ENCODE measurements around the gene UBE2E2.
A peak's percentile ranks its signal among the peaks of the same experiment; 100 is the strongest.
"Not testable (repeated sequence)": the region's sequence is repeated elsewhere in the genome, so short reads cannot be mapped to it uniquely, and the experiment has no call there.

Gene UBE2E2

DNA sequence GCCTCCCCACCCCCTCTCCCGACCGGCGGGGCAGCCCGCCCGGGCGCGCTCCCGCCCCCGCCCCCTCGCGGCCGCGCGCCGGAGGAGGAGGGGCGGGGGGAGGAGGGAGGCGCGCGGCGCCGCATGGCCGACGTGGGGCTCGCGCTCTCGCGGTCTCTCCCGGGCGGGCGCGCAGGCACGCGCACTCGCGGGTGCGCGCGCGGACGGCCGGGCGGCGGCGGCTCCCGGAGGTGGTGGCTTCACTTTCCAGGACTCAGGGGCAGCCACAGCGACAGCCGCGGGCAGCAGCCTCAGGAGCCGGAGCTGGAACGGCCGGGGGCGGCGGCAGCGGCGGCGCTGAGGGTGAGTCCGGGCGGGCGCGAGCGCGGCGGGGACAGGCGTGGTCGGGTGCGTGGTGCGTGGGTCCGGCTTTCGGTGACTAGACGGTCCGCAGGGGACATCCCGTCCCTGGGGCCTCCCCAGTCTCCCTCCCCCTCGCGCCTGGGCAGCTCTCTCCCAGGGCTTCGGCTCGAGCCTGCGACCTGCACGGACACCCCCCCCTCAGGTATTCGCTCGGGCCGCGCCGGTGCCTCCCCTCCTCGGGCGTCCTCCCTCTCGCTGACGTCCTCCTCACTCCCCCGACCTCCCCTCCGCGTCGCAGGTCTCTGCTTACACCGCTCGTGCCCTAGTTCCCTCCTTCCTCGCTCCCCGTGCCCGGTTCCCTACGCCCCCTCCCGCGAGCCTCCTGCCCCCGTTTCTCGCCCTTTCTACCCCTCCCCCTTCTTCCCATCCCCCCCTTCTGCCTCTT lies at the start of gene UBE2E2:
Gene UBE2E2 (plus strand): TSS at position 407 of the 787 bp plus-strand sequence.
- DNase-seq: peak; percentile 47

DNA sequence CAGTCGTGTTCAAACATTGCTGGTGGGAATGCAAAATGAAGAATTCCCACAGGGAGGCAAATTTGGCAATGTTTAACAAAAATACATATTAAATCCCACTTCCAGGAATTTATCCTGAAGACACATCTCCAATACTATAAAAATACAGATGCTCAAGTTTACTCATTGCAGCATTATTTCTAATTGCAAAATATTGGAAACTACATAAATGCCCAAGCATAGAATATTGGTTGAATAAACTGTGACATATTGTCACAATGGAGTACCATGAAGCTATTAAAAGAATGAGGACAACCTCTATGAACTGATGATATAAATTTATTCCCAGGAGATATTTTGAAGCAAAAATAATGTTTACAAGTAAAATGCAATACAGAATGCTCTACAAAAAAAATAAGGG lies 49.7 kb upstream of the UBE2E2 start:
- no peak for DNase-seq

DNA sequence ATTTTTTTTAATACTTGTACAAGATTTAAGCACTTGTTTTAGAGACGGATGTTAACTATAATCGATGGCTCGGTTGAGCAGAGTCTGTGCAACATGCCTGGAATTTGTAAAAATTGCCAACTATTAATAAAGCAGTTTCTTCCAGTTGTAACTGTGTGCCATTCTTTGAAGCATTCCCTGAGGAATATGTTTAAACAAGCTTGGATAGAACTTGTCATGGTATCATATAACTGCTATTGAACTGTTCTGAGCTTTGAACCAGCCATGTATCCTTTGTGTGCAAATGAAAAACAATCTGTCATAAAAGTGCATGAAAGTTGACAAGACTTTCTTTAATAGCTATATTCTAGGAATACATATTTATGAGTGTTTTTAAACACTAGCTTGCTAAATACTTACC lies 45.8 kb upstream of the UBE2E2 start:
- DNase-seq: no peak

DNA sequence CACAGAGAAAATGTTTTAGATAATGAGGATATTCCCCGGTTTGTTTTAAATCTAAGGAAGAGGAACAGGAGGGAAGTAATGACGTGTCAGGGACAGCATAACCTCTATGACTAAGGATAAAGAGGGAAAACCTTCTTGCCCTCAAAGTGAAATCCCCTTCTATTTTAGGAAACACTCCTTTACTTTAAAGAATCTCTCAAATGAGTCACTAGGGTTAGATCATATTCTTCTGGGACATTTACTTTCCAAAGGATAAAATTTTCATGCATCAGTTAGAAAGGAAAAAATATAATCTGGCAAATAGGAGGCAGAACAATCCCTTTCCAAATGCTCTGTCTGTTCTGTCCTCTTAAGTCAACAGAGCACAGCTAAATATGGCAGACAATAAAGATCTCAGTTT lies 43.2 kb upstream of the UBE2E2 start:
- DNase-seq: no peak

DNA sequence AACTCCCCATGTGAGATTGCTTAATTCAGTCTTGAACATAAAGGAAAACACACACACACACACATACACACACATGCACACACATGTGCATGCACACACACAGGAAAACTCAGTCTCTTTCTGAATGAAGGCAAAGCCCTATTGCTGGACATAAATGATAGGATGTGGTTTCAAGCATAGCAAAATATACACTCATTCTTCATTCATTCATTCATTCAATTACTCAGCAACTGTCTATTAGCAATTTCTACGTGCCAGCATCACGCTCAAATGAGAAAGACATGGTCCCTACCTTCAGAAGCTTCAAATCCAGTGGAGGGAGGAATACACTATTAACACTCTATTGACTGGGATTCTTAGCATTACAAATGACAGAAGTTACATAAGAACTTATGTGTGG lies 41.8 kb upstream of the UBE2E2 start:
- no peak for DNase-seq

DNA sequence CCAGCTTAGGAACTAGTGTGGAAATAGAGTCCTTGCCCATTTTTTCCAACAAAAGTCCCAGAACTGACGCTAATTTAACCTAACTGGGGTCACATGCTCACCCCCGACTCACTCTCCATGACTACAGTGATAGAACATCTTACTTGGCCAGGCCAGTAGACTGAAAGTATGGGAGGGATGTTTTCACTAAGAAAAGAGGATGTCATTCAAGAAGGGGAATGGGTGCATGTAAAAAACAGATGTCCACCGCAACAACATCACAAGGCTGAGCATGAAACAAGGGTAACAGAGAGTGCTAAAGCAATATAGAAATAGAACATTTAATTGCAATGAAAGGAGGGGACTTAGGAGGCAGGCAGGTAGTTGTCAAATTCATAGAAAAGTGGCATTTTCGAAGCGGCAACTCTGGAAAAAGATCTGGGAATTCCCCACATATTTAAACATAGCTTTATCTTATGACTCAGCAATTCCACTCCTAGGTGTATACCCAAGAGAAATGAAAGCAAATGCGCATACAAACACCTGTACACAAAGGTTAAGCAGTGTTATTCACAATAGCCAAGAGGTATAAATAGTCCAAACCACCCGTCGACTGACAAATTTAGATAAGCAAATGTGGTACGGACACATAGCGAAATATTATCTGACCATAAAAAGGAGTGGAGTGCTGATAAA lies 41.1 kb upstream of the UBE2E2 start:
- DNase-seq: no peak

DNA sequence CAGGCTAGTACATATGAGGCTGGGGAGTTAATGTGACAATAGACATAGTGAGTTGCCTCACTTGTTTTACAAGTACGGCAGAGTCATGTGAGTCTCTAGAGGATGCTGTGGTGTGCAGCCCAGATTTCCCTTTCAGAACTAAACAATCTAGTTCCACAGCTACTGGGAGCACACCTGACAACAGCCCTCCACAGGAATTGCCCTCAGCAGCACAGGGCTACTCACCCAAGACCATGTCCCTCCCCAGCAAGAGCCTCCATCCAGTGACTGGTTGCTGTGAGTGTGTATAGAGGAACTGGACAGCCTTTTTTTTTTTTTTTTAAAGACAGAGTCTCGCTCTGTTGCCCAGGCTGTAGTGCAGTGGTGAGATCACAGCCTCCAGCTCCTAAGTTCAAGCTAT lies 40.2 kb upstream of the UBE2E2 start:
- no peak for DNase-seq

DNA sequence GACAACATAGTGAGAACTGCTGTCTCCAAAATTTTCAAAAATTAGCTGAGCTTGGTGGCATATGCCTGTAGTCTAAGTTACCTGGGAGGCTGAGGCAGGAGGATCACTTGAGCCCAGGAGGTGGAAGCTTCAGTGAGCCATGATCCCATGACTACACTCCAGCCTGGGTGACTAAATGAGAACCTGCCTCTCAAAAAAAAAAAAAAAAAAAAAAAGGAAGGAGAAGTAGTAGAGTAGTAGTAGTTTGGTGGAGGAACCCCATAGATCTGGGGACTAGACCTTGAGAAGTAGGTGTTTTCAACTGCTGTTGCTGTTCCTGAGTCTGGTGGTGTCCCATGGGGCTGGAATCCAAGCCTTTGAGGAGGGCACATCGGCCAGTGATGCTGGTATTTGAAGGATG lies 38.4 kb upstream of the UBE2E2 start:
- no peak for DNase-seq

DNA sequence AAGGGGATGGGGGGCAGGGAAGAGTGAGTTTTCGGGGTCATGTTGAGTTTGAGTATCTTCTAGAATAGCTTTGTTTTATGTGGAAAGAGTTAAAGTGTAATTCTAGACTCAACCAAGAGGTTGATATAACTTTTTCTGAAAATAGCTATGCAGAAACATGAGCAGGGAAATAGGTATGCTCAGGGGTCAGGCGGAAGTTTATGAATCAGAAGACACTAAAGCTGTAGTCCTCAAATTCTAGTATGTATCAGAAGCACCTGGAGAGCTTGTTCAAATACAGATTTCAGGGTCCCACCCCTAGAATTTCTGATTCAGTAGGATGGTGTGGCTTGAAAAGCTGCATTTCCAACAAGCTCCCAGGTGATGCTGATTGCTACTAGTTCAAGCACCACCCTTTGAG lies 37.6 kb upstream of the UBE2E2 start:
- DNase-seq: no peak

DNA sequence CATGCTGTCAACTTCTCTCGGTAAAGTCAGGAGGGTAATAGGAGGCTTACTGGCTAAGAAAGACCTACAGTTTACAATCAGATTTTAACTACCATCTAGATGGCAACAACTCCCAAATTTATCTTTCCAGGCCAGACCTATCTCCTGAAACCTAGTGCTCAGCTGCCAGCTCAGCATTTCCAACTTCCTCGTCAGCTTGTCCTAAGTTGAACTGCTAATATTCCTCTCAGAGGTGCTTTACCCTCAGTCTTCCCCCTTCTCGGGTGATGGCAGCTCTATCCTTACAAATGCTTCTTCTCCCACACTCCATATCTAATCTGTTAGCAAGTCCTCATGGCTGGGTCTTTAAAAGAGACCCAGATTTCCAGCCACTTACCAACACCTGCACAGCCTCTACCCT lies 36.9 kb upstream of the UBE2E2 start:
- no peak for DNase-seq

DNA sequence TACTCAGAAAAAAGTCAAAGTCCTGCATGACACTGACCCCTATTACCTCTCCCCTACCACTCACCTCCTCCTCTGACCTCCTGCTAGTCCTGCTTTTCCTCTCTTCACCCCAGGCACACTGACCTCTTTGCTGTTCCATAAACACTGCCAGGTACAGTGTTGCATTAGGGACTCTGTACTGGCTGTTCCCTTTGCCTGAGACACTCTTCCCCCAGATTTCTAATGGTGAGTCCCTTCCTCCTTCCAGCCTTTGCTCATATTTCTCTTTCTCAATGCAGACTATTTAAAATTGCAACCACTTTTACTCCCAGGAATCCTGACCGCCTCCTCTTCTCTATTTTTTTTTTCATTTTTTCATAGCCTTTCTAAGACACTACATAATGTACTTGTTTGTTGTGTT lies 36.3 kb upstream of the UBE2E2 start:
- DNase-seq: no peak

DNA sequence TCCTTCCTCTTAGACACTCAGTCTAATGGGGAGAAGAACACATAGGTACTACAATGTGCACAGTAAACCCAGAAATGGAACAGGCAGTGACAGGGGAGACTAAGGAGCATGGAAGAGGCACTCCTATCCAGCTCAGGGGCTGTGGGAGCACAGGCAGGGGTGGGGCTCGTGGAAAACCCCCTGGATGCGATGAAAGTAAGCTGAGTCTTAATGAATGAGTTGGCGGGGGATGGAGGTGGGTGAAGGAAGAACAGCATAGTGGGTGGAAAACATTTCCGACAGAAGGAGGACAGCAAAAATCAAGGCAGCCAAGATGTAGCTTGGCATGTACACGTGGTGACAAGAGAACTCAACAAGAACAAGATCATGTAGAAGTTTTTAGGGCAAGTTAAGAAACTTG lies 33.6 kb upstream of the UBE2E2 start:
- no peak for DNase-seq

DNA sequence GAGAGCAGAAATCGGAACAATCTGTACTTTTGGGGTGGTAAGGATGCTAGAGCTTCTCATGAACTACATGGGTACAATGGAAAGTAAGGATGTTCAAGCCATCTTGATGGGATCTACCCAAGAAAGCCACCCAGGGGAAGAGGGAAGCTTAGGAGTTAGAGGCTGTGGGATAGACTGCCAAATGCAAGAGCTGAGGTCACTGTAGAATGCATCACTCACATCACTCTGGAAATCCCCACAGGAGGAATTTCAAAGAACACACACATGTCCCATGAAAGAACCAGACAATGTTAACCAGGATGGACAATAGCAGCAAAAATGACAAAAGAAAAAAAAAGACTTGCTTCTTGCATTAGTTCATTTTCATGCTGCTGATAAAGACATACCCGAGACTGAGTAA lies 32.8 kb upstream of the UBE2E2 start:
- no peak for DNase-seq

DNA sequence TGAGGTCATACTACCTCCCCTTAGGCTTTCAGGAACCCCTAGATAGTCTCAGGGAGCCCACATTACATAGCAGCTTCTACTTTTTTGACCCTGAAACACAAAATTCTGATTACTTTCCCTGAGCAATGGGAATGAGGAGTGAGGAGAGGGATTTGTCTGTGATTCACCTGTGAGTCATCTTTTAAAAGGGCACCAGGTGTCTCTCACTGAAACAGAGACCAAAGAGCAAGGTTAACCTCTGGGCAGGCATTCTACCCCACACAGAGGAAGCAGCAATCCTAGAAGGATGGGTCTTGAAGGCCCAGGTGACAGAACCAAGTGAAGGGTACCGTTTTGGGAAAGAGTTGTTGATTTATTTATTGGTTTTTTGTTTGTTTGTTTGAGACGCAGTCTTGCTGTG lies 31.1 kb upstream of the UBE2E2 start:
- DNase-seq: no peak

DNA sequence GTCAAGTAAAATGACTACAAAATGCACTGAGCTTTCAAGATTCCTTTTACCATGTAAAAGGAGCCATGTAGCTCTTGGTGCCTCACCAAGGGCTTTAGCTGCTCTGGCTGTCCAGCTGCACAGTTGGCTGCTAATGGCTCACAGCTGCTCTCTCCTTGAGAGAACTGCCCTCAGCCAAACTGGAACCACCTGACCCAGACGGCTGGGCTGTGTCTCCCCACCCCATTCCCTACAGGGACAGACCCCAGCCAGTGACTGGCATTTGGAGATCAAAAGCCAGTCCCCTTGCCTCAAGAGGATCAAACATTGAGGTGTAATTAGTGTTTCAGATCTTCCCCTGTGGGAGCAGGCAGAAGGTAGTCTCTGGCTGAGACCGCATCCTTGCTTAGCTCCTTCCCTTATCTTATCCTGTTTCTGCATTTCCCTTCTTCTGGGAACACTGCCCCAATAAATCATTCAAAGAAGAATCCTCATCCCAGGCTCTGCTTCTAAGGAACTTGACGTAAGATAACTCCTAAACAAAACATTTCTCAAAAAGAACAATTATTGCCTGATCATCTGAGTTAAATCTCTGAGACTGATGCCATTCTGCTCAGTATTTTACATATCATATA lies 28.6 kb upstream of the UBE2E2 start:
- no peak for DNase-seq

DNA sequence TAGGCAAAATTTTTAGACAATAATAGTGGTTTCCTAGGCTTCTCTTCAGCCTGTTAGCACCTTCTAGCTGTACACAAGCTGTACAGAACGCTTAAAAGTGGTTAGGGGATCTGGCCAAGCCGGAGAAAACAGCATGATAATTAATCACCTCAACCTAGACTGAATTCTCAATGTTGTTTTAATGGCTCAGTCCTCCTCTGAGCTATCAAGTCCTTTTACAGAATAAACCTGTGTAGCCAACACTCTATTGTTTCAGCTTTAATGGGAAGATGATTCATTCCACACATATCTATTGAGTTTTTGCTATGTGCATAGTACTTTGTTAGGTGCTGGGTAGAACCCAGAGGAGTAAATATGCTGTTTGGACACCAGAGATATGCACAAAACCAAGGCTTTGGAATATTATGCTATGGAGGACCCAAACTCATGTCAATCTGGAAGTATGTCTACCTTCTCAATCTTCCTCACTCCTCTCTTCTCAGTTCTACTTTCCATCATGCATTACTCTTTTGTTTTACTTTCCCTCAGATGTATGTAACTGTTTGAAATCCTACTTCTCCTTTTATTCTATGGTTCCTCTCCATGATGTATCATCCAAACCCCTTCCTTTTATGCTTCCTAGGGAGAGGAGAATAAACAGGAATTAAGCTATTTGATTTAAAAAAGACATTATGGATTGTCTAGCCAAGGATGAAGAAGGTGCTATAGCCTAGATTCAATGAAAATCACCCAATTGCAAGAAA lies 27.6 kb upstream of the UBE2E2 start:
- DNase-seq: no peak

DNA sequence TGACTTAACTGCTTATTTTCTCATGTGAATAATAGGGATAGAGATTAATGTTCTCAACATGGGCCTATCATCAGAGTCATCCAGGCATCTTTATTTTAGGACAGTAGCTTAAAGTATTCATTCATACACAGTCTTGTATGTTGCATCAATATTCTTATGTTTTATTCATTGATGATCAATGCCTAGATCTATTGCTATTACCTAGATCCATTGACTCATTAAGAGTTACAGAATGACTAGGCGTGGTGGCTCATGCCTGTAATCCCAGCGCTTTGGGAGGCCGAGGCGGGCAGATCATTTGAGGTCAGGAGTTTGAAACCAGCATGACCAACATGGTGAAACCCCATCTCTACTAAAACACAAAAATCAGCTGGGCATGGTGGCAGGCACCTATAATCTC lies 26.3 kb upstream of the UBE2E2 start:
- DNase-seq: not testable (repeated sequence)

DNA sequence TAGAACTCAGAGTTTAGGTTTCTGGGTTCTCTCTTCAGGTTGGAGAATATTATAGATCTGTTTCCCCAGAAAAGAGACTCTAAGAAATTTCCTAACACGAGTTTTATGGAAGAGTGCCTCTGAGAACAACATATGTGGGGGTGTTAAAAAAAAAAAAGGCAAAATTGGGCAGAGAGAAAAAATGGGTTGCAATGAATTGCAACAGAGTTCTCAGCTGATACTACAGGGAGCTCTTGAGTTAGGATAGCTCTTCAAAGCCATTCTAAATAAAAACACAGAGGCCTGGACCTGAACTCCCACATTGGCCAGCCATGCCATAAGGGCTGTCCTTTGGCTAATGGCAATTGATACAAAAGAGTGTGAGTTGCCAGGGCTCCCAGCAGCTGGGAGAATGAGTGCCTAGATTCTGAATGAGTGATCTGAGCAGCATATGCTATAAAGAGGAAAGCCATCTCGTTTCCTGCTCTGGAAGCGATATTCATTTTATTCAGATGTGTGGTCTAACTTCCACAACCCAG lies 20.1 kb upstream of the UBE2E2 start:
- DNase-seq: no peak

DNA sequence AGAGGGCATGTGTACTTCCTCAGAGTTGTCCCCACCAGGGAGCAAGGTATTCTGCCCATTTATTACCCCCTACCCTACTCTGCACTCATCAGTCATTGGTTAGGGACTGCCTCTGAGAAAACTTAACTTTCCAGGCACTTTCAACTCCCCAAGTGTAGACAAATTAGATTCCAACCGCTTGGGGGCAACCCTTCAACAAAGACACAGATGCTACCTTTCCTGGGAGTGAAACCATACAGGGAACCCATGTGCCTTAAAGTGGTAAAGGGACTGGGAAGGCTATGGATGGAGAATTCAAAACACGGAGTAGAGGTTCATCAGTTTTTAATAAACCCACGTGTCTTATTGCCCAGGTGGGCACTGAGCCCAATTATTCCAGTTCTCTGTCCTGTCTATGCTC lies 19.4 kb upstream of the UBE2E2 start:
- DNase-seq: no peak

DNA sequence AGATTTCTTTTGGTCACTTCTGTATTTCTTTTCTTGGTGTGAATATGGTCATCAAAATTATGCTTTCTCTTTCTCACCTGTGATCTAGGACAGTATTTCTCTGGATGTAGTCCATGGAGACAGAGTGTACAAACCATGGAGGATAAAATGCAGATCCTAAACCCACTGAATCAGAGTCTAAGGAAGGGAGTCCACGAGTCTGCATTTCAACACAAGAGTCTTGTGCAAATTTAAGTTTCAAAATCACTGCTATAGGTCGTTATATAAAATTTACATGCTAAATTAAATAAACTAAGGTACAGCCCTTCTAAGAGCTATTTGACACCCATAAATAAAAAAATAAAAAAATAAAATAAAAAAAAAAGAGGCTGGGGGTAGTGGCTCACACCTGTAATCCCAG lies 17.3 kb upstream of the UBE2E2 start:
- no peak for DNase-seq

DNA sequence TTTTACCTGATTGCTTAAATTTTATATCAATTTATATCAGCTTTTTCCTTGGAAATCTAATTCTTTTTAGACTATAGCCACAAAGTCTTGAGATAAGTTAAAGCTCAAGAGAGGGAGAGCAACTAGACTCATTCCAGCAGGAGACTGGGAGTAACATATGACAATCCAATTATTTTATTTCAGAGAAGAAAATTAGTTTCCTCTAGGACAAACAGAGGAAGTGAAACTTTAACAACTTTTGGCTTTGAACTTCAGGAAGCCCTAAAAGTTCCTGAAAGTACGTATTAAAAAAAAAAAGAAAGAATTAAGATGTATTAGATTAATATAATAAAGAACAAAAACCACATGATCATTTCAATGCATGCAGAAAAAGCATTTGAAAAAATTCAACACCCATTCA lies 13.9 kb upstream of the UBE2E2 start:
- no peak for DNase-seq

DNA sequence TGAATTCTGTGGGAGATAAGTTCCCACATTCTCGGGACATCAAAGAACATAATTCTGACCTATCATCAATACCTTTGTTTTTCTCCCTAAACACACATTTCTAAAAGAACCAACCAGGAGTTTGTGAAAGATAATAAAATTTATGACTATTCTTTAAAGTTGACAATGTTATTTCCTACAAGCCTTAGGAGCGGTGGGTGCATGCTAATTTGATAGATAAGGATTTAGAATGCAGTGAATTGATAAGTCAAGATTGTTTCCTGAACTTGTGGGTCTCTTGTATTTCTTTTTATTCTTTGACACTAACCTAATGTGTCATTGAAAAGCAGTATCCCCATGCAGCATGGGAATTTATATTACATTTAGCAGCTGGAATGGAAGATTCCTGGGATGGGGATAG lies 10.3 kb upstream of the UBE2E2 start:
- no peak for DNase-seq

DNA sequence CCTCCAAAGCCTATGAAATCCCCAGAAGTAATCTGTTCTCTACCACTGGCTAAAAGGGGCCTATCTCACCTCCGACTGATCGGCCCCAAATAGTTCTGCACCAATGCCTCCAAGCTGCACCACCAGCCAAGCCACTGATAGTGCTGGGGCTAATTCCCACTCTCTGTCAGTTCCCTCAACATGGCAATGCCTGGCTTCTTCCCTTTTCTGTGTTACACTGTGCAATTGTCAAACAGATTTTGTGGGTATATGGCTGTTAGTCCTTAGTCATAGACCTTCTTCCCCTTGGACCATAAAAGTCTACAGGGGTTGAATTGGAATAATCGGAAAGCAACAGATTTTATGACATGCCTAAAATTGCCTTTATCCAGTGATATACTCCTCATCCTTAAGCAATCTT lies 9.3 kb upstream of the UBE2E2 start:
- DNase-seq: no peak

All from stimulated activated CD4-positive, alpha-beta T cell treated with anti-CD3 and anti-CD28 coated beads, Interleukin-4, amount 100 ng/mL, for 24 hours (primary cell).